SHP77 treated with DMSO at 0.1 percent for 48 hours (cell line): ENCODE measurements around the gene LARGE2.

ENCODE experiments used
- DNase-seq: peaks from one replicate; lab custom pipeline; 2025; lab: John Stamatoyannopoulos, UW

Gene LARGE2

DNA sequence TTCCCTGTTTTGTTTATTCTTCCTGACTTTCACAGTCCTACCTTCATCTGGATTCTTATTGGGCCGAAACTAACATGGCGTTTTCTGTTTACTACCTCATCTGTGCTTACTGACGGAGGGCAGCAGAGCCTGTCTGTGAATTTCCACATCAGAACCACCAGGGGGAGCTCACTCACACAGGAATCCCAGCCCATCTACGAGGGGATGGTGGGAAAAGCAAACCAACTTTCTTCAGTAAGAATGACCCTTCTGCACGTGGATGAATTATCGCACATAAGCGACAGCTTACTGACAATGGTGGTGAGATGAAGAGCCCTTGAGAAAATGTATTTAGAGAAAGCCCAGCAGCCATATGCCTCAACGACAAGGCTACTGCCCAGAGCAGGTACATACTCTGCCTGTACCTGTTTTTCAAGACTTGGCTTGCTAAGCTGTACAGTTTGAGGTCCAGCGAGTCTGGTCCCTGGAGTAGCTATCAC, 42.5 kb downstream of the LARGE2 start:
- peak; percentile 44 for DNase-seq

DNA sequence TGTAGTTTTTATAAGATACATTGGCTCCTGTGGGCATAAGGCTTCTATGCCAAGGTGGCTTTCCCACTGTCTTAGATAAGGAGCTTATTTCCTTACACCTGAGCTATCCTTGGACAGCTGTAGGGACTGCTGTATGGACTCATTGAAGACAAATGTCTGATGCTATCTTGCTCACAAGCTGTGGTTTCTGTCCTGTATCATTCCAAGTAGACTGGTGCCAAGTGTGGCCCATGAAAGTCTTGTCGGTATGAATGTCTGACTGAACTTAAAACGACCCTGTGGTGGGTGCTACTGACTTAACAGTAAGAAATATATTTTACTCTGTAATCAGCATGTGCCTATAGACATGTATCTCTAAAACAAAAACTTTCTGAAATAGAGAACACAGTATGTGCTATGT, 45.0 kb downstream of the LARGE2 start:
- DNase-seq: no peak

DNA sequence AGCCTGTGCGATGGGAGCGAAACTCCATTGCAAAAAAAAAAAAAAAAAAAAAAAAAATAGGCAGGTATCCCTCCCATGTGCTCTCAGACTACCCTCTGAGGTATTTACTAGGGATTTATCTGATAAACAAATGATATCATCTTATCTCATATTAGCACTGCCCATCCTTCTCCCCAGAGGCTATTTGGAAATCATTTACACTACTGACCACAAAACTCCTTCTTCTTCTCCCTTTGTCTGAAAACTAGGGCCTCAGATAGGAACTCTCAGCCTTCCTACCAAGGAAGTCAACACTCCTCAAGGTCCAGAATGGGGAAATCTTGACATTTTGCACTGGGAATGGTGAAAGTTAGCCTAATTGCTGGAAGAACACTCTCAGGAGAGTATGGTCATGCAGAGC, 46.4 kb downstream of the LARGE2 start:
- no peak for DNase-seq

DNA sequence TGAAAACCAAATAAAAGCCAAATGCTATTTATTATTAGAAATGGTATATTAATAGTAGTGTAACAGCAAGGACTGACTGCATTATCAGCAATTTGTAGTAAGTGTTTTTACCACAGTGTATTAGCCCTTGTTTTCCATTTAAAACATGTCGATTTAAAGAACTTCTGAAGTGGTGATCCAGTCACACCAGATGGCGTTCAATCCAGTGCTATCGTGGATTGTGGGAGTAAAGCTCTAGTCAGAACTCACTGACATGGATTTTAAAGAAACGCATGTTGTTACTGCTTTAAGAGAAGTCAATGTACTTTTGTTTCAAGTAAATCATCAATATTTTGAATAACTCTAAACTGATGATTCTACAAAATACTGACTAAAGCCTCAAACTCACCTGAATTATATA, 51.1 kb downstream of the LARGE2 start:
- no peak for DNase-seq

DNA sequence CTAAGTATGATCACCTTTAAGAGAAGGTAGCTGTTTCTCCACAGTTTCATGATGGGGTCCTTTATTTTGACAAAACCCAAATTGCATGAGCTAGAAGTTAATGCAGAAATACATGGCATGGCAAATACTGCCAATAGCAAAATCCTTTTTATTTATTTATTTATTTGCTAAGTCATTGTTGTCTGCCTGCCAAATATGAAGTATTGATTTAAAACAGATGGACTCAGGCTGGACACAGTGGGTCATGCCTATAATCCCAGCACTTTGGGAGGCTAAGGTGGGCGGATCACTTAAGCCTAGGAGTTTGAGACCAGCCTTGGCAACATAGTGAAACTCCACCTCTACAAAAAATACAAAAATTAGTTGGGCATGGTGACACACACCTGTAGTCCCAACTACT, 52.4 kb downstream of the LARGE2 start:
- no peak for DNase-seq
